NCI-H1092 treated with DMSO at 0.1 percent for 48 hours (cell line): ENCODE measurements around the gene LDHAL6B.

Source experiments
- DNase-seq: peaks from one replicate; lab custom pipeline; 2025; lab: John Stamatoyannopoulos, UW

LDHAL6B gene

GRCh38 chr15:59218710-59219109 is 12.1 kb downstream of the LDHAL6B start:
- no peak for DNase-seq

GRCh38 chr15:59221511-59222505 is 15.2 kb downstream of the LDHAL6B start:
- DNase-seq = no peak

GRCh38 chr15:59222906-59223550 is 16.4 kb downstream of the LDHAL6B start:
- no peak for DNase-seq

DNA sequence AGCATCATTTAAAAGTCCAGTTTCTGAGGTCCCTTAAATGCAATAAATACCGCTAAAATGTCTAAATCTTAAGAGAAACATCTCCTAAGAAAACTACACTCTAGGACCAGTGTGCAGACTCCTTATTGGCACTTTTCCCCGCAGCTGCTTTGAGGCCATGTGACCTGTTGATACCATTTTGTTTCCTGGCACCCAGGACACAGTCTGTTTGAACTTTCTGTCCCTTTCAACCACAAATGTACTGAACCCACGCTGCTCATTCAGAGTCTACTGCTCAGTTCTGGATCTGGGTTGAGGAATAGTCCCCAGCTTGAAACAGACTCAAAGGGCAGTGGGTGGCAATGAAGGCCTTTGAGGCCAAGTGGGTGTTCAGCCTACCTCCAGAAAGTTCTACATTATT is 17.1 kb downstream of the LDHAL6B start:
- no peak for DNase-seq

DNA sequence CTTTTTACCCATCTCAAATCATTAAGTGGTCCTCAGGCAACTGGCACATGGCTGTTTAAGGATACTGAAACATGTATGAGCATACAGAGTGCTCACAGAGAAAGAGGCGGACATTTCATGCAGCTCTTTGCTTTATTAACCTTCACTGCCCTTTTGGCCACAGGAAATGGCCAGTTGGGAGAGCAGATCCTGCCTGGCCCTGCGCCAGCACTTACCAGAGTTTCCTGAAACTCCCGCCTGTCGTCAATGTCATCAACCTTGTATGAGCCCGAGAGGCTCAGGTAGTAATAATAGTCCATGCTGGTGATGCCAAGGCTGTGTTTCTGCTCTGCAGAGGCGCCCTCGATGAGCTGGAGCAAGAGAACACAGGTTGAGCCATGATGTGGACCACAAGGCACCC is 17.8 kb downstream of the LDHAL6B start:
- DNase-seq = no peak

DNA sequence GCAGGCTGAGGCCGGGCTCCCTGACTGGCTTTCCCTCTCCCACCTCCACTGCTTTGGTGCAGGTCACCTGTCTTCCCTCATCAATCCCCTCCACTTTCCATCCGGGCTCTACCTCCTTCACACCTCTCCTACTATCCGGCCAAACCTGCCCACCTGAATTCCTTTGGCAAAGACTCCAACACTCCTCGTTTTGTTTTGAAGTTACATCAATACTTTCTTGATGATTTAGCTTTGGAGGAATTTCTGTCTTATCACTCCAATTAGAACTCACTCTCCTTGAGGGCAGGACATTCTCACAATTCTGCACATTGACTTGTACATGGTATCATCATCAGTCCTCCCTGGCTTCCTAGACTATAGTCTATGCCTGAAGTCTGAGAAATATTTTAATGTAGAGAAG is 20.4 kb downstream of the LDHAL6B start:
- no peak for DNase-seq

- no peak for DNase-seq
Measured at GRCh38 chr15:59229015-59229414, 22.4 kb downstream of the LDHAL6B start.

DNA sequence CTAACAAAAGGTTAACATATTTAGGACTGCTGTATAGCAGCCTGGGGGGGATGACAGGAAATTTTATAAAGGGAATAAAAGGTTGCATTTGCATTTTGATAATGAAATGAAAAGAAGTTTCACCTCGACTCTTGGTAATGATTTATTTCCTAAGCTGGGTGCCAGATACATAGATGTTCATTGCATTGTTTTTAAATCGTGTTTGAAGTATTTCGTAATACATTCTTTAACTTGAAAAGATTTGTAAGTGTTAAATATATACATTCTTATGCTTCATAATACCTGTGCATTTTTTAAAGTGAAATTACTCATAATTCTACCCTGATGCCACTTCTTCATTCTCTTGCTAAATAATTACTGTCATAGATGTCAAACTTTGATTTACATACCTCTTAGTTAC is 22.8 kb downstream of the LDHAL6B start:
- no peak for DNase-seq

- DNase-seq = peak; percentile 12
Measured at GRCh38 chr15:59230531-59231055, 23.9 kb downstream of the LDHAL6B start.

DNA sequence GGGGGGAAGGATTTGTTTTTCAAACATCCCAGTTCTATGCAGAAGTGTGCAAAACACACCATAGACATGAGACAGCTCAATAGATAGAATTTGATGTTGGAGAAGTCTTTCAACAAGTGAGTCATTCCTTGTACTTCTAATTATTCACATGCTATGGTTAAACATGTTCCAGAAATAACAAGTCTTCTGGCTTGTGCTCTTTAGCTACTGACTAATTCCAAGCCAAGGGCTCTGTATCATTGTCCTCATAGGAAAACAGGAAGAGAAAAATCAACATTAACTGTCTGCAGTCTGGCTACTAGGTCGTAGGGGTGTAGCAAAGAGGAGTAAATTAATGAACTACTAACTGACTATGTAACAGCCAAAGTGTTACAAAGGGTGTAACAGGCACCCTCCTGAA is 25.8 kb downstream of the LDHAL6B start:
- DNase-seq = no peak

DNA sequence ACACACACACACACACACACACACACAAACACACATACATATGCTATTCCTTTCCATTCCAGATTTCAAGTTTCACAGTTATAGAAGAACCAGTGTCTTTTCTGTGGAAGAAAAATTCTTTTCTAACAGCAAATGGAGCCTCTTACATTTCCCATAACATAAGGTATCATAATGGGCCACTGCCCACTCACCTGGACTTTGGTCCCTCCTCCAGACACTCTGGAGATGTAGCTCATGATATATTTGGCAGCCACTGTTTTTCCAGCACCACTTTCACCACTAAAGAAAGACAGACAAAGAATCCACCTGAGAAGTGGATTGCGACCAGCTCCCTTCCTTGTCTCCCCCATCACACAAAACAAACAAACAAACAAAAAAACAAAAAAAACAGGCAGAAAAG is 29.8 kb downstream of the LDHAL6B start:
- no peak for DNase-seq

DNA sequence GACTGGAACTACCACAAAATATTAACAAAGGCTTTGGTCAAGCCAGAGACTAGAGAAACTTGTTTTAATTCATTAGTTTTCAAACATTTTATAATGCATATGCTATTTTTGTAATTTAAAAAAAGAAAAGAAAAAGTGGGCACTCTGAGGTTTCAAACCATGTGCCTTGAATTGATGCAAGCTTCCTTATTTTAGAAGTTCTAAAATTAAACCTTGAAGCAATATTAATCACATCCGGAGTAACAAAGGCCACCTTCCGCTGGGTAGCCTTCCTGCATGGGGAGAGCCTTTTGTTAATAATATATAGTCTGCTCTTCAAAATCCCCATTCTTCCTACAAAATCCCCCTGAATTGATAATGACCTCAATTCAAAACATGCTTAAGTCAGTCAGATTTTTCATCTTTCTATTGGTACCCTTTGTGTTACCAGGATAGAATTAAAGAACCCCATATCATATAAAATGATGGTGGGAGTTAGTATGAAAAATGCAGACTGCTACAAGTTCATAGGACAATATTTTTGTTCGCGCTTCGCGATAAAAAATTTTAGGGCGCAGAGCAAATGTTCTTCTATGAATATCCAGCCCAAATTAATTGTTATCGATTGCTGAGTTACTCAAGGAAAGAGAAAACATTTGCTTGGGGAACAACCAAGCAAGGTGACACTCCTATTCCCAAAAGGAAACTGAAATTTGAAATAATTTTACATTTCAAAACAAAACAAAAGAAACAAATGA is 30.6 kb downstream of the LDHAL6B start:
- DNase-seq = no peak

GRCh38 chr15:59237924-59238331 is 31.3 kb downstream of the LDHAL6B start:
- no peak for DNase-seq

DNA sequence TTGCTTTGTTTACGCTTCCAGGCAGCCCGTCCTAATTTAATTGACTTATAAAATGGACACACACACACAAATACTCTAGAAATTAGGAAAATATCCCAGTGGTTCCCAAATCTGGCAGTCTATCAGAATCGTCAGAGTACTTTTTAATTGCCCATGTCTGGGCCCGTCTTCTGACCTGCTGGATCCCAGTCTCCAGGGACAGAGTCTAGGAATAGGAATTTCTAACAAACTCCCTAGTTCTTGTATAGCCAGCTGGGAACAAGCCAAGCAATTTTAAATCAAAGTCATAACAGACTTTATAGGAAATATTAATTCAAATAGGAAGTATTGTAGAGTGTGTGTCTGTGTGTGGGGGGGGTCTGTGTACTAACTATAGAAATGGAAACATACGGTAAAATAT is 33.4 kb downstream of the LDHAL6B start:
- DNase-seq = no peak

GRCh38 chr15:59242649-59243048 is 36.0 kb downstream of the LDHAL6B start:
- no peak for DNase-seq

GRCh38 chr15:59243622-59244021 is 37.0 kb downstream of the LDHAL6B start:
- no peak for DNase-seq

DNA sequence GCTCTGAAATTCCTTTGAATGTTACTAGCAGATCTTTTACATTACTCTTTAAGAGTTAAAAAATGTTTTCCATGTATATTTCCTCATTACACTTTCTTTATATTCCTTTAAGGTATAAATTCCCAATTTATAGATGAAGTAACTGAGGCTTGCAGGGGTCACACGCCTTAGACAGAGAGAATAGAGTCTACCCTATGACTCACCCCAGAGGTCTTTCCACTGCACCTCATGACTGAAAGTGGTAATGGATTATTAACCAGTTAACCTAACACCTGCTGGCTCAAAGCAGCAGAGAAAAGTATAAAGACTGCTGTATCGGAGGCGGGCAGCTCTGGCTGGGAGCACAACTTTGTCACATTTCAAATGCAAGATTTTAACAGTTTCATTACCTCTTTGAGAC is 37.7 kb downstream of the LDHAL6B start:
- no peak for DNase-seq

- no peak for DNase-seq
Measured at GRCh38 chr15:59245559-59245958, 38.9 kb downstream of the LDHAL6B start.

GRCh38 chr15:59247364-59247763 is 40.7 kb downstream of the LDHAL6B start:
- peak; percentile 34 for DNase-seq

- no peak for DNase-seq
Measured at GRCh38 chr15:59249816-59250215, 43.2 kb downstream of the LDHAL6B start.

GRCh38 chr15:59250249-59250648 is 43.6 kb downstream of the LDHAL6B start:
- DNase-seq = no peak
